Measurements from ENCODE around the gene SARDH. TPM values are rescaled to one million over a fixed set of nuclear protein-coding genes. Genes with fewer than 3 reads are reported as not detected.

SARDH gene
- total RNA-seq, 2 donors from 2014 or later, result 20.2 to 61.0 TPM

- Histone ChIP-seq H3K36me3 (replicated peaks in 1 of 2; ENCODE audit: insufficient read depth in 1 of 2, low read depth in 2 of 2) (no peaks in the 10 kb centered on the region), H3K4me3 (no peak overlapping the region), H3K4me1 (no peaks in the 10 kb centered on the region), H3K27me3 (no peaks in the 10 kb centered on the region), H3K9me3 (no peaks in the 10 kb centered on the region), H3K27ac (no peak overlapping the region)
- intact Hi-C loops (cut with DNase I), result no loop called here
- ATAC-seq (no peak), DNase-seq (no peak)
- TF ChIP-seq POLR2A (IDR thresholded peaks at IDR 0.05) (no peak), CTCF (IDR thresholded peaks at IDR 0.05) (no peak)
- 47 to 49% methylated on average over 4 to 5 of the region's 5 CpGs for WGBS, 2 donors
Observed at GRCh38 chr9:133614678-133615077, 123.5 kb downstream of the SARDH start.

- DNase-seq, result no peak
- H3K27me3 ChIP-seq, result no peaks in the 10 kb centered on the region
- no peaks in the 10 kb centered on the region for H3K36me3 ChIP-seq (replicated peaks in 1 of 2; ENCODE audit: insufficient read depth in 1 of 2, low read depth in 2 of 2)
Observed at GRCh38 chr9:133614056-133614455, 124.1 kb downstream of the SARDH start.

More at GRCh38 chr9:133614056-133614455, 124.1 kb downstream of the SARDH start:
- H3K27ac ChIP-seq, result no peak overlapping the region
- no peak overlapping the region for H3K4me3 ChIP-seq
- TF ChIP-seq CTCF (IDR thresholded peaks at IDR 0.05) (no peak), POLR2A (IDR thresholded peaks at IDR 0.05) (no peak)
- no peaks in the 10 kb centered on the region for H3K9me3 ChIP-seq
- no peak for ATAC-seq
- WGBS, 2 donors, result 62 to 66% methylated on average over 10 of the region's 10 CpGs
- H3K4me1 ChIP-seq, result peaks cover 3% of the 10 kb centered on the region
- intact Hi-C loops (cut with DNase I), result no loop called here

Other genes starting within 250 kb of the SARDH start
- gene MYMK, start 213.4 kb downstream of the SARDH start, total RNA-seq, result not detected
- gene ADAMTSL2, start 203.6 kb downstream of the SARDH start, total RNA-seq, result 10 to 100 TPM in 1 of 2 donors, 1 to 10 TPM in 1; 4.2 to 21.8 TPM
- under 1 TPM in 1 of 2 donors, not detected in 1; 0.78 TPM for gene FAM163B, start 129.0 kb downstream of the SARDH start, total RNA-seq
- gene DBH, start 102.0 kb downstream of the SARDH start, total RNA-seq, result not detected